ENCODE measurements around the gene PHACTR1.

The PHACTR1 gene

GRCh38 chr6:13077117-13077516 is 360.6 kb downstream of the PHACTR1 start:
- no peak overlapping the region for H4K91ac ChIP-seq (ENCODE audit: low read depth, low read length, poor library complexity)
- no peak overlapping the region for H3K4ac ChIP-seq (ENCODE audit: low read length)
- no peaks in the 10 kb centered on the region for H3K9me3 ChIP-seq (replicated peaks in 1 of 2; ENCODE audit: control insufficient read depth in 2 of 2, insufficient read depth in 1 of 2, low read depth in 1 of 2, low read length in 2 of 2)
- no CpG with 5 or more reads among the region's 1 CpG for WGBS, 2 donors (ENCODE audit: extremely low coverage in 2 of 2, insufficient read length in 2 of 2, insufficient replicate concordance in 1 of 2)
- H3K27me3 ChIP-seq (ENCODE audit: control insufficient read depth in 3 of 3, insufficient read depth in 3 of 3, low read depth in 1 of 3, low read length in 3 of 3), result no peaks in the 10 kb centered on the region
- no peak overlapping the region for H2BK12ac ChIP-seq (ENCODE audit: low read length)
- DNase-seq (ENCODE audit: low spot score), result no peak
- H2BK5ac ChIP-seq (ENCODE audit: low read length), result no peak overlapping the region
- H2BK120ac ChIP-seq (ENCODE audit: low read depth, low read length), result no peak overlapping the region
- H3K23ac ChIP-seq (ENCODE audit: low read depth, low read length, poor library complexity), result no peak overlapping the region
- H3K9ac ChIP-seq (ENCODE audit: low read depth, low read length, poor library complexity), result no peak overlapping the region
- no peak overlapping the region for H3K4me2 ChIP-seq (ENCODE audit: insufficient read depth, low read length, poor library complexity, severe bottlenecking)
- no peak overlapping the region for H3K4me3 ChIP-seq (ENCODE audit: low read length in 2 of 2)
- H3K18ac ChIP-seq (ENCODE audit: low read length), result no peak overlapping the region
- H2AK5ac ChIP-seq (ENCODE audit: low read depth, low read length), result no peak overlapping the region
- H2AFZ ChIP-seq (ENCODE audit: low read length), result no peak overlapping the region
- no peaks in the 10 kb centered on the region for H3K36me3 ChIP-seq (replicated peaks in 1 of 2; ENCODE audit: control insufficient read depth in 2 of 2, insufficient read depth in 2 of 2, low read length in 2 of 2)
- H3K4me1 ChIP-seq (ENCODE audit: control insufficient read depth in 2 of 2, insufficient read depth in 1 of 2, low read depth in 1 of 2, low read length in 2 of 2), result peaks cover 0 to 7% of the 10 kb centered on the region in 2 donors
- no peak overlapping the region for H4K8ac ChIP-seq (ENCODE audit: low read depth, low read length)
- H3K27ac ChIP-seq (replicated peaks; ENCODE audit: low read length), result no peak overlapping the region
- no peak overlapping the region for H3K14ac ChIP-seq (ENCODE audit: low read length)
- H3K79me1 ChIP-seq (ENCODE audit: low read depth, low read length), result no peaks in the 10 kb centered on the region
- no peak overlapping the region for H2BK15ac ChIP-seq (ENCODE audit: low read length)

GRCh38 chr6:13079096-13079723 is 362.6 kb downstream of the PHACTR1 start:
- no peak overlapping the region for H2BK12ac ChIP-seq (ENCODE audit: low read length)
- no peak overlapping the region for H3K14ac ChIP-seq (ENCODE audit: low read length)
- no peak overlapping the region for H3K27ac ChIP-seq (replicated peaks; ENCODE audit: low read length)
- no peaks in the 10 kb centered on the region for H3K27me3 ChIP-seq (ENCODE audit: control insufficient read depth in 3 of 3, insufficient read depth in 3 of 3, low read depth in 1 of 3, low read length in 3 of 3)
- H3K79me1 ChIP-seq (ENCODE audit: low read depth, low read length), result no peaks in the 10 kb centered on the region
- H2BK120ac ChIP-seq (ENCODE audit: low read depth, low read length), result no peak overlapping the region
- no peak overlapping the region for H3K9ac ChIP-seq (ENCODE audit: low read depth, low read length, poor library complexity)
- H2AFZ ChIP-seq (ENCODE audit: low read length), result no peak overlapping the region
- no peaks in the 10 kb centered on the region for H3K9me3 ChIP-seq (replicated peaks in 1 of 2; ENCODE audit: control insufficient read depth in 2 of 2, insufficient read depth in 1 of 2, low read depth in 1 of 2, low read length in 2 of 2)
- no peaks in the 10 kb centered on the region for H3K36me3 ChIP-seq (replicated peaks in 1 of 2; ENCODE audit: control insufficient read depth in 2 of 2, insufficient read depth in 2 of 2, low read length in 2 of 2)
- DNase-seq (ENCODE audit: low spot score), result no peak
- no peak overlapping the region for H2BK5ac ChIP-seq (ENCODE audit: low read length)
- H4K8ac ChIP-seq (ENCODE audit: low read depth, low read length), result no peak overlapping the region
- no peak overlapping the region for H2BK15ac ChIP-seq (ENCODE audit: low read length)
- no peak overlapping the region for H3K23ac ChIP-seq (ENCODE audit: low read depth, low read length, poor library complexity)
- H4K91ac ChIP-seq (ENCODE audit: low read depth, low read length, poor library complexity), result no peak overlapping the region
- no peak overlapping the region for H3K4me3 ChIP-seq (ENCODE audit: low read length in 2 of 2)
- H3K4me2 ChIP-seq (ENCODE audit: insufficient read depth, low read length, poor library complexity, severe bottlenecking), result no peak overlapping the region
- H2AK5ac ChIP-seq (ENCODE audit: low read depth, low read length), result no peak overlapping the region
- no CpG with 5 or more reads among the region's 6 CpGs for WGBS, 2 donors (ENCODE audit: extremely low coverage in 2 of 2, insufficient read length in 2 of 2, insufficient replicate concordance in 1 of 2)
- H3K18ac ChIP-seq (ENCODE audit: low read length), result no peak overlapping the region
- no peak overlapping the region for H3K4ac ChIP-seq (ENCODE audit: low read length)
- peaks cover 0 to 7% of the 10 kb centered on the region in 2 donors for H3K4me1 ChIP-seq (ENCODE audit: control insufficient read depth in 2 of 2, insufficient read depth in 1 of 2, low read depth in 1 of 2, low read length in 2 of 2)

DNA sequence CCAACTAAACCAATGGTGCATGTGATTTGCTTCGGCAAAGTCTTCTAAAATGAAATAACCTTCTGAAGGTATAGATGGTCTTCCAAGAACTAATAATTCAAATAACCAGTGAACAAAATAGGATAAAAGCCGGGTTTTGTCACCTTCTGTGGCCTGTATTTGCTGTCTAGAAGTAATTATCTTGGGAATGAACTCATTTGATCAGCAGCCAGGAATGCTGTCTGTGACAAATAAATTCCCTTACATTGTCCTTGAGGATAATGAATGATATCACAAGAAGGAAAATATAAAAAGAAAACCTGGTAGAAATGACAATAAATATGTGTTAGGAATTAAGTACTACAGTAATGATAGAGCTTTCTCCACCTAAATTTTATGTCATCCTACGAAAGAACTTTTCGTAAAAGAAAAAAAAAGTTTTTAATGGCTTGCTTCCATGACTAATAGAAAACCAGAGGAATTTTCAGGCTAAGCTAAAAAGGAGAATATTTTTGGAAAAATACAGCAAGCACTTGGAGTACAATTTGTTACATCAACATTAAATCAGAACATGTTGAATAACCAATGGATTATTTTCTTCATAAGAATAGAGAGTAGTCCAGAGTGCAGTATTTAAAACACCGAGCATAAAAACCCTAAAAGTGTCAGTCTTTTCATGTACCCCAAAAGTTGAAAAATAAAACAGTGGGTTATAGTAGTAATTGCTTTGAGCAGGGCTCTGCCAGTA is 364.1 kb downstream of the PHACTR1 start:
- no peak overlapping the region for H3K9ac ChIP-seq (ENCODE audit: low read depth, low read length, poor library complexity)
- no peak overlapping the region for H3K23ac ChIP-seq (ENCODE audit: low read depth, low read length, poor library complexity)
- no peak overlapping the region for H3K14ac ChIP-seq (ENCODE audit: low read length)
- H2BK12ac ChIP-seq (ENCODE audit: low read length), result no peak overlapping the region
- no peaks in the 10 kb centered on the region for H3K27me3 ChIP-seq (ENCODE audit: control insufficient read depth in 3 of 3, insufficient read depth in 3 of 3, low read depth in 1 of 3, low read length in 3 of 3)
- no CpG with 5 or more reads among the region's 5 CpGs for WGBS, 2 donors (ENCODE audit: extremely low coverage in 2 of 2, insufficient read length in 2 of 2, insufficient replicate concordance in 1 of 2)
- no peak for DNase-seq (ENCODE audit: low spot score)
- no peaks in the 10 kb centered on the region for H3K36me3 ChIP-seq (replicated peaks in 1 of 2; ENCODE audit: control insufficient read depth in 2 of 2, insufficient read depth in 2 of 2, low read length in 2 of 2)
- no peak overlapping the region for H3K4me2 ChIP-seq (ENCODE audit: insufficient read depth, low read length, poor library complexity, severe bottlenecking)
- no peak overlapping the region for H2BK120ac ChIP-seq (ENCODE audit: low read depth, low read length)
- H3K4me3 ChIP-seq (ENCODE audit: low read length in 2 of 2), result no peak overlapping the region
- no peak overlapping the region for H3K4ac ChIP-seq (ENCODE audit: low read length)
- peaks cover 0 to 6% of the 10 kb centered on the region in 2 donors for H3K4me1 ChIP-seq (ENCODE audit: control insufficient read depth in 2 of 2, insufficient read depth in 1 of 2, low read depth in 1 of 2, low read length in 2 of 2)
- H3K79me1 ChIP-seq (ENCODE audit: low read depth, low read length), result no peaks in the 10 kb centered on the region
- no peak overlapping the region for H2AK5ac ChIP-seq (ENCODE audit: low read depth, low read length)
- H2AFZ ChIP-seq (ENCODE audit: low read length), result no peak overlapping the region
- no peak overlapping the region for H4K8ac ChIP-seq (ENCODE audit: low read depth, low read length)
- no peak overlapping the region for H3K18ac ChIP-seq (ENCODE audit: low read length)
- no peak overlapping the region for H4K91ac ChIP-seq (ENCODE audit: low read depth, low read length, poor library complexity)
- H3K9me3 ChIP-seq (replicated peaks in 1 of 2; ENCODE audit: control insufficient read depth in 2 of 2, insufficient read depth in 1 of 2, low read depth in 1 of 2, low read length in 2 of 2), result no peaks in the 10 kb centered on the region
- no peak overlapping the region for H2BK15ac ChIP-seq (ENCODE audit: low read length)
- no peak overlapping the region for H3K27ac ChIP-seq (replicated peaks; ENCODE audit: low read length)
- H2BK5ac ChIP-seq (ENCODE audit: low read length), result no peak overlapping the region

DNA sequence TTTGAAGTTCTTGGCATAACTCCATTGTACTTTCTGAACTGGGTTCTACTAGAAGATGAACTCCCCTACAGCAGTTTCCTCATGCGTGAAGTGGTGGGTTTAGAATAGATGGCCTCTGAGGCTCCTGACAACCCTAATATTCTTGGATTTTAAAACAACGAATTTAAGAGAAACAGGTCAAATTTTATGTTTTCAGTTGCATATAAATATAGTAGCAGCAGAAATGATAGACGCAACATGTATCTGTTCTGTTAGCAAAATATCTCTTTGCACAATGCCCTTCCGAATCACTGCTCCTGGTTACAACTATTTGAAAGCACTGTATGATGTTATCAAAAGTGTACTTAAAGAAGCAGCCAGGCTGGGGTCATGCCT is 364.6 kb downstream of the PHACTR1 start:
- Histone ChIP-seq H3K9ac (ENCODE audit: low read depth, low read length, poor library complexity) (no peak overlapping the region), H3K23ac (ENCODE audit: low read depth, low read length, poor library complexity) (no peak overlapping the region), H2BK12ac (ENCODE audit: low read length) (no peak overlapping the region), H3K9me3 (replicated peaks in 1 of 2; ENCODE audit: control insufficient read depth in 2 of 2, insufficient read depth in 1 of 2, low read depth in 1 of 2, low read length in 2 of 2) (no peaks in the 10 kb centered on the region), H3K14ac (ENCODE audit: low read length) (no peak overlapping the region), H3K4me1 (ENCODE audit: control insufficient read depth in 2 of 2, insufficient read depth in 1 of 2, low read depth in 1 of 2, low read length in 2 of 2) (peaks cover 0 to 5% of the 10 kb centered on the region in 2 donors), H3K18ac (ENCODE audit: low read length) (no peak overlapping the region), H2BK5ac (ENCODE audit: low read length) (no peak overlapping the region), H2BK120ac (ENCODE audit: low read depth, low read length) (no peak overlapping the region), H3K27me3 (ENCODE audit: control insufficient read depth in 3 of 3, insufficient read depth in 3 of 3, low read depth in 1 of 3, low read length in 3 of 3) (no peaks in the 10 kb centered on the region), H2BK15ac (ENCODE audit: low read length) (no peak overlapping the region), H3K4me3 (ENCODE audit: low read length in 2 of 2) (no peak overlapping the region), H3K27ac (replicated peaks; ENCODE audit: low read length) (no peak overlapping the region), H3K4ac (ENCODE audit: low read length) (no peak overlapping the region), H4K91ac (ENCODE audit: low read depth, low read length, poor library complexity) (no peak overlapping the region), H3K36me3 (replicated peaks in 1 of 2; ENCODE audit: control insufficient read depth in 2 of 2, insufficient read depth in 2 of 2, low read length in 2 of 2) (no peaks in the 10 kb centered on the region), H2AK5ac (ENCODE audit: low read depth, low read length) (no peak overlapping the region), H3K4me2 (ENCODE audit: insufficient read depth, low read length, poor library complexity, severe bottlenecking) (no peak overlapping the region), H4K8ac (ENCODE audit: low read depth, low read length) (no peak overlapping the region), H2AFZ (ENCODE audit: low read length) (no peak overlapping the region), H3K79me1 (ENCODE audit: low read depth, low read length) (no peaks in the 10 kb centered on the region)
- DNase-seq (ENCODE audit: low spot score), result no peak
- no CpG with 5 or more reads among the region's 4 CpGs for WGBS, 2 donors (ENCODE audit: extremely low coverage in 2 of 2, insufficient read length in 2 of 2, insufficient replicate concordance in 1 of 2)
